Small intestine (tissue), 7 donors: Measurements from ENCODE around the gene CEP83. TPM values are rescaled to one million over a fixed set of nuclear protein-coding genes. Genes with fewer than 3 reads are reported as not detected.

Source experiments
- DNase-seq, 2 donors: peaks; one replicate each; pipeline versions ENCODE4 v3.0.0 to v3.0.0-alpha.2; 2013
- FAIRE-seq: peaks from 2 replicates; lab custom pipeline; 2012; peaks lifted over from hg19 to GRCh38; lab: Jason Lieb, UNC
- H3K27ac ChIP-seq, 3 donors: one replicate each; pipeline ENCODE4 v1.5.1; 2013; ENCODE audit warnings: low read length in 2 of 3, mild to moderate bottlenecking in 2 of 3, control low read depth in 1 of 3, inconsistent platforms in 1 of 3, low read depth in 1 of 3, moderate library complexity in 1 of 3
- H3K27me3 ChIP-seq, 3 donors: one replicate each; pipeline ENCODE4 v1.6.1; 2013; ENCODE audit warnings: low read length in 3 of 3, inconsistent platforms in 1 of 3; ENCODE audit not compliant: control insufficient read depth in 3 of 3, insufficient read depth in 3 of 3
- H3K36me3 ChIP-seq, 3 donors: one replicate each; pipeline ENCODE4 v1.6.1; 2013; ENCODE audit warnings: low read length in 3 of 3, inconsistent platforms in 1 of 3, low read depth in 1 of 3, mild to moderate bottlenecking in 1 of 3, moderate library complexity in 1 of 3; ENCODE audit not compliant: control insufficient read depth in 3 of 3, insufficient read depth in 2 of 3
- H3K4me1 ChIP-seq, 3 donors: one replicate each; pipeline ENCODE4 v1.6.1; 2013; ENCODE audit warnings: low read length in 2 of 3, inconsistent platforms in 1 of 3, low read depth in 1 of 3, mild to moderate bottlenecking in 1 of 3, moderate library complexity in 1 of 3; ENCODE audit not compliant: control insufficient read depth in 3 of 3, insufficient read depth in 2 of 3
- H3K4me3 ChIP-seq, 3 donors: one replicate each; pipeline ENCODE4 v1.5.1; 2013; ENCODE audit warnings: low read length in 3 of 3, control low read depth in 1 of 3, inconsistent platforms in 1 of 3, low read depth in 1 of 3, mild to moderate bottlenecking in 1 of 3, moderate library complexity in 1 of 3
- H3K9me3 ChIP-seq, 2 donors: one replicate each; pipeline ENCODE4 v1.6.1; 2013; ENCODE audit warnings: low read depth in 1 of 2, low read length in 1 of 2; ENCODE audit not compliant: control insufficient read depth in 2 of 2, insufficient read depth in 1 of 2
- WGBS, 3 donors: extraction: QIAGEN DNeasy Blood & Tissue Kit; methylation state at CpG; one replicate each; pipeline ENCODE4 v1.1.7; 2013; 5-methylcytosine and 5-hydroxymethylcytosine counted together
- polyA plus RNA-seq, 4 donors: library from polyadenylated mRNA; stranded (reverse) in 3 of 4; unstranded in 1 of 4; fragments of 200-250 nt in 3 of 4; fragments of 120-200 nt in 1 of 4; gene quantifications; one replicate each; pipeline versions ENCODE4 v1.2.1 to v1.2.3, GENCODE V29; 2013
- donor health status: healthy with polysubstance abuse.
- donor health status: control.
- donor health status: control.
- donor health status: Bipolar disorder and iron deficiency.
- donor health status: healthy.

CEP83 gene
- polyA plus RNA-seq, 4 donors = 3.8 to 17.3 (median 6.1) TPM

GRCh38 chr12:94498073-94498472 is 38.4 kb upstream of the CEP83 start:
- DNase-seq (peak in 1 of 2 donors; percentile 6), FAIRE-seq (no peak)
- H3K36me3 ChIP-seq = no peaks in the 10 kb centered on the region
- H3K4me3 ChIP-seq = no peak overlapping the region
- H3K27ac ChIP-seq = no peak overlapping the region
- no peaks in the 10 kb centered on the region for H3K4me1 ChIP-seq
- H3K27me3 ChIP-seq = no peaks in the 10 kb centered on the region
- WGBS, 3 donors = 85 to 90% (median 87%) methylated on average over 8 of the region's 8 CpGs
- peaks cover 0 to 15% of the 10 kb centered on the region in 2 donors for H3K9me3 ChIP-seq

DNA sequence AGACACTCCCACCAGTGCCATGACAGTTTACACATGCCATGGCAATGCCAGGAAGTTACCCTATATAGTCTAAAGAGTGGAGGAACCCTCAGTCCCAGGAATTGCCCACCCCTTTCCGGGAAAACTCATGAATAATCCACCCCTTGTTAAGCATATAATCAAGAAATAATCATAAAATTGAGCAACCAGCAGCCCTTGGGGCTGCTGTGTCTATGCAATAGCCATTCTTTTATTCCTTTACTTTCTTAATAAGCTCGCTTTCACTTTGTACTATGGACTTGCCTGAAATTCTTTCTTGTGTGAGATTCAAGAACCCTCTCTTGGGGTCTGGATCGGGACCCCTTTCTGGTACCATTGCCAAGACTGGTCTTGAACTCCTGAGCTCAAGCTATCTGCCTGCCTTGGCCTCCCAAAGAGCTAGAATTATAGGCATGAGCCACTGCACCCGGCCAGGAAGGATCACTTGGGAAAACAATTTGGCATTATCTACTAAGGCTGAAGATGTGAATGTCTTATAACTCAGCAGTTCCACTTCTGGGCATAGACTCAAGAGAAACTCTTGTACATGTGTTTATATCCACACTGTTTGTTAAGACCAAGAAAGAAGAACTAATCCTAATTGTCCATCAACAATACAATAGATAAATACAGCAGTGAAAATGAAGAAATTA is 35.9 kb upstream of the CEP83 start:
- FAIRE-seq (no peak), DNase-seq (no peak)
- Histone ChIP-seq H3K27me3 (no peaks in the 10 kb centered on the region), H3K9me3 (peaks cover 0 to 10% of the 10 kb centered on the region in 2 donors), H3K36me3 (no peaks in the 10 kb centered on the region), H3K27ac (no peak overlapping the region), H3K4me1 (no peaks in the 10 kb centered on the region), H3K4me3 (no peak overlapping the region)
- WGBS, 3 donors = 75 to 82% (median 76%) methylated on average over 4 of the region's 4 CpGs

- no peak for DNase-seq
- FAIRE-seq = no peak
- whole genome bisulfite sequencing, 3 donors = 21 to 68% (median 58%) methylated on average over 2 of the region's 2 CpGs
These were observed 31.8 kb upstream of the CEP83 start for GRCh38 chr12:94491489-94491888.

DNA sequence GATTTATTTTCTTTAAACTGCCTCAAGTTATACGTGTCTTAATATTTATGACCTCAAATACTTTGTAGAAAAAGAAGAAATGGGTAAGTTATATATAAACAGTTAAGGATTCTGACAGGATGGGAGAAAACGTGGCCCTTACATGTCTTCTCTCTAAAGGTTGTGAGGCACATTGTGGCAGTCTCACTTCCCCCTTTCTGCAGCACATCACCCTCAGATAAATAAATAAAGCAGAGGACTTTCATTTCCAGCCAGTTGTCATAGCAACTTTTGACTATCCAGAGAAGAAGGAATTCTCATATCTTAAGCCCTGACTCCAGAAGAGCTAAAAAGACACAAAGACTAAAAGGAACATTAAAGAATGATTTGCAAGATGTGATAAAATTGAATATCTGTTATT is 28.8 kb upstream of the CEP83 start:
- Histone ChIP-seq H3K36me3 (no peaks in the 10 kb centered on the region), H3K4me1 (no peaks in the 10 kb centered on the region), H3K4me3 (no peak overlapping the region), H3K9me3 (no peaks in the 10 kb centered on the region), H3K27me3 (no peaks in the 10 kb centered on the region), H3K27ac (no peak overlapping the region)
- 24 to 38% (median 28%) methylated on average over 2 of the region's 2 CpGs for WGBS, 3 donors
- DNase-seq (no peak), FAIRE-seq (no peak)

More at GRCh38 chr12:94491489-94491888, 31.8 kb upstream of the CEP83 start:
- Histone ChIP-seq H3K9me3 (no peaks in the 10 kb centered on the region), H3K4me1 (no peaks in the 10 kb centered on the region), H3K27ac (no peak overlapping the region), H3K36me3 (no peaks in the 10 kb centered on the region), H3K4me3 (no peak overlapping the region), H3K27me3 (no peaks in the 10 kb centered on the region)

DNA sequence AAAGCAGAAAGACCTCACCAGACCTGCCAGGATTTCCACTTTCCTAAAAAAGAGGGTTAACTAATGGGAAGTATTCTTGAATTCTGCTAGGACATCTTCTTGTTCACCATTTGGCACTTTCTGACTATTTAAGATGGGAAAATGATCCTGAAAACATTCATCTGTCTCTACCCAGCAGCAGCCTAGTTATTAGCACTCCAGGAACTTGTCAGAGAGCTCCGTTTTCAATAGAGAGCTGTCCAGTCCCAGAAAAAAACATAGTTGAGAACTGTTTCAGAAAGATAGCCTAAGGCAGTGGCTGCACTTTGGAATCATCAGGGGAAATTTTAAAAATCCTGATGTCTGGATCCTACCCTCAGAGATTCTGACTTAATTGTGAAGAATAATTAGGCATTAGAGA is 22.1 kb upstream of the CEP83 start:
- 27 to 39% (median 37%) methylated on average over 1 of the region's 1 CpG for WGBS, 3 donors
- no peaks in the 10 kb centered on the region for H3K4me1 ChIP-seq
- peaks cover 0 to 2% of the 10 kb centered on the region in 2 donors for H3K9me3 ChIP-seq
- DNase-seq (no peak), FAIRE-seq (no peak)
- no peak overlapping the region for H3K27ac ChIP-seq
- H3K36me3 ChIP-seq = no peaks in the 10 kb centered on the region
- H3K27me3 ChIP-seq = peaks cover 0 to 4% (median 3%) of the 10 kb centered on the region in 3 donors
- no peak overlapping the region for H3K4me3 ChIP-seq

DNA sequence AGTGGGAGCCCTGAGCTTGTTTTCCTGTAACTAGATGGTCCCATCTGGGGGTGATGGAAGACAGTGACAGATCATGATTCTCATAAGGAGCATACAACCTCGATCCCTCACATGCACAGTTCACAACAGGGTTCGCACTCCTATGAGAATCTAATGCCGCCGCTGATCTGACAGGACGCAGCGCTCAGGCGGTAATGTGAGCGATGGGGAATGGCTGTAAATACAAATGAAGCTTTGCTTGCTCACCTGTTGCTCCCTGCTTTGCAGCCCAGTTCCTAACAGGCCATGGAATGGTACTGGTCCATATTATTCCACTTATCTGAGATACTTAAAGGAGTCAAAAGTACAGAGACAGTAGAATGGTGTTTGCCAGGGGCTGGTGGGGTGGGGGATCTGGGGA is 9.9 kb upstream of the CEP83 start:
- Histone ChIP-seq H3K36me3 (no peaks in the 10 kb centered on the region), H3K4me1 (no peaks in the 10 kb centered on the region), H3K27ac (no peak overlapping the region), H3K27me3 (no peaks in the 10 kb centered on the region), H3K9me3 (no peaks in the 10 kb centered on the region), H3K4me3 (no peak overlapping the region)
- FAIRE-seq = no peak
- no peak for DNase-seq
- WGBS, 3 donors = 92 to 96% (median 93%) methylated on average over 8 of the region's 8 CpGs

- DNase-seq (no peak), FAIRE-seq (no peak)
- Histone ChIP-seq H3K27ac (peak overlapping the region; percentile 87 to 96 (median 93)), H3K9me3 (no peaks in the 10 kb centered on the region), H3K4me3 (peak overlapping the region; percentile 44 to 93 (median 76)), H3K36me3 (no peaks in the 10 kb centered on the region), H3K4me1 (peaks cover 0 to 7% (median 5%) of the 10 kb centered on the region in 3 donors), H3K27me3 (no peaks in the 10 kb centered on the region)
- WGBS, 3 donors = 22 to 28% (median 24%) methylated on average over 6 of the region's 6 CpGs
These were observed 921 bp upstream of the CEP83 start for GRCh38 chr12:94460616-94460959.

DNA sequence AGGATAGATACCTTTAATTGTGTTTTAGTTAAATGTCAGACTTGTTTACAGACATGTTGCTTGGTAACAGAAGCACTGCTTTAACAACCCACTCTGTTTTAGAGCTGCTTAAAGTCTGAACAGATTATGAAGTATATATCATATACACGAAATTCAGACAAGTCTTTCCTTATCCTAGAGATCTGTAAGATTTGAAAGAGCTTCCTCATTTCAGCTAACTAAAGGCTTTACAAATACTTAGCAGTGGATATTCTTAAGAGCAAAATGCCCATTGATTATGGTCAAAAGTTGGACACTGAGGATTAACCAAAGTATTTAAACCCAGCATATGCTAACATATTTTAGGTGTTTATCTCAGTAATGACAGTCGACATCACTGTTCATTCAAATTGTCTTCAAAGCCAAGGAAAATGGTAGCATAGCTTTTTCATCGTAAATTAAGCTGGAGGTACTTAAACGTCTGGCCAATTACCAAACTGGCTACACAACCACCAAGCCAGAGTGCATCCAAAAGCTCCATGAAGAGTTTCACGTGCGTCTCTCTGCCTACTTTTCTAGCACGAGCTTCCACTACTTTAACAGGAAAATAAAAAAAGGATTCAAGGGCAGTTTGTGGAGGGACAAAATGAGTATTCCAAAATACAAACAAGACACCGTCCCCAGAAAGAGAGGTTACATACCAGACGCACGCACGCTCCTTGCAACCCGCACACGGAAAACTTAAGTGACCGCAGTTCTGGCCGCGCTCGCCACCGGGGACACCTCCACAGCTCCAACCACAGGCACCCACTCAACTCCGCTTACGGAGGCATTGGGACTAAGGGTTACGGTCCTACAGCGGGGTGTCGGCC is 565 bp downstream of the CEP83 start:
- H3K9me3 ChIP-seq = no peaks in the 10 kb centered on the region
- FAIRE-seq (no peak), DNase-seq (peak in 1 of 2 donors; percentile 20)
- H3K36me3 ChIP-seq = peaks cover 0 to 4% (median 0%) of the 10 kb centered on the region in 3 donors
- 0 to 1% (median 1%) methylated on average over 23 of the region's 23 CpGs for WGBS, 3 donors
- peak overlapping the region; percentile 87 to 96 (median 93) for H3K27ac ChIP-seq
- no peaks in the 10 kb centered on the region for H3K27me3 ChIP-seq
- peak overlapping the region; percentile 71 to 93 (median 76) for H3K4me3 ChIP-seq
- H3K4me1 ChIP-seq = peaks cover 0 to 7% (median 5%) of the 10 kb centered on the region in 3 donors
